ENCODE measurements around the gene UPK3A. TPM values are rescaled to one million over a fixed set of nuclear protein-coding genes. Genes with fewer than 3 reads are reported as not detected.

The UPK3A gene
- total and polyA plus RNA-seq, 2 of the 13 experiments (the other 11 are each of a cell fraction or from before 2014, with no cell fraction given), result 10.5 to 13.8 TPM

- H3K4me3 ChIP-seq (replicated peaks in 1 of 3; ENCODE audit: insufficient read depth in 1 of 3, low read depth in 2 of 3, low read length in 3 of 3), result peak overlapping the region; percentile 39 to 58 (median 49)
- ChIA-PET POLR2A (interaction anchor here (1.1 to 2.0 kb wide), 3 partner anchors 11 to 85 kb away, joined by 3 to 13 read pairs (median 9); no protein-coding TSS in a partner anchor), CTCF (ENCODE audit: low intra/inter-chr PET ratio, low total read pairs) (no interaction called here)
- no TSS peak for BruUV-seq (replicated peaks)
- 0 out of 2 replicates have a peak, but pooled peaks have one; percentile 15 for TF ChIP-seq RARA (CRISPR knock-in tag; IDR thresholded peaks at IDR 0.05)
- TF ChIP-seq ZNF589 (CRISPR knock-in tag; conservative IDR thresholded peaks at IDR 0.05), result no peak
- no peak for TF ChIP-seq GTF2F1 (IDR thresholded peaks at IDR 0.05; ENCODE audit: low read length)
- no peak for TF ChIP-seq GABPA (IDR thresholded peaks at IDR 0.05; ENCODE audit: low read depth, low read length)
- TF ChIP-seq GABPA (CRISPR knock-in tag; IDR thresholded peaks at IDR 0.05; ENCODE audit: low read depth), result peak; percentile 41; the same call in 1 of the 2 replicates
- TF ChIP-seq GABPB1 (CRISPR knock-in tag; IDR thresholded peaks at IDR 0.05), result no peak
- TF ChIP-seq SAP130 (CRISPR knock-in tag; IDR thresholded peaks at IDR 0.05; ENCODE audit: low read depth), result peak; percentile 23; the same call in 1 of the 2 replicates
- TF ChIP-seq RFXAP (CRISPR knock-in tag; IDR thresholded peaks at IDR 0.05; ENCODE audit: borderline replicate concordance), result no peak
- TF ChIP-seq ZSCAN29 (CRISPR knock-in tag; conservative IDR thresholded peaks at IDR 0.05), result 0 out of 2 replicates have a peak, but pooled peaks have one; percentile 4
- H3K27ac ChIP-seq (ENCODE audit: extremely low read length, insufficient read depth, low read length), result peak overlapping the region; percentile 89
- DNase-seq (ENCODE audit: low spot score) (no peak), FAIRE-seq (no peak), ATAC-seq (no peak)
- H4K20me1 ChIP-seq (ENCODE audit: insufficient read depth, low read length), result no peaks in the 10 kb centered on the region
- no peaks in the 10 kb centered on the region for H3K27me3 ChIP-seq (ENCODE audit: control insufficient read depth in 1 of 2, insufficient read depth in 2 of 2, low read length in 2 of 2)
- intact Hi-C loops (cut with micrococcal nuclease; ENCODE audit: unreplicated experiment), result no loop called here
- H3K9ac ChIP-seq (ENCODE audit: insufficient read depth, low read depth, low read length), result peak overlapping the region; percentile 70
- H3K4me1 ChIP-seq (ENCODE audit: insufficient read depth, low read length), result peaks cover 84% of the 10 kb centered on the region
- H3K4me2 ChIP-seq (ENCODE audit: low read depth, low read length), result peak overlapping the region; percentile 95
- H2AFZ ChIP-seq (ENCODE audit: low read length), result peak overlapping the region; percentile 59
- WGBS (ENCODE audit: low lambda C conversion rate), result 41% methylated on average over 3 of the region's 4 CpGs
- in situ Hi-C loops (cut with HindIII; ENCODE audit: extremely low pct_ligation_motif_present, low pct_unique_long_range_greater_than_20kb), result loop anchor here (10.0 kb wide), 1 partner anchor 80 kb away; the partner anchor contains the start of gene NUP50
- peaks cover 3% of the 10 kb centered on the region for H3K79me2 ChIP-seq (ENCODE audit: insufficient read depth, low read length)
- H3K36me3 ChIP-seq (replicated peaks in 1 of 2; ENCODE audit: control insufficient read depth in 1 of 2, insufficient read depth in 2 of 2, low read length in 2 of 2), result no peaks in the 10 kb centered on the region
- no peaks in the 10 kb centered on the region for H3K9me3 ChIP-seq (ENCODE audit: low read length)
Observed at GRCh38 chr22:45244916-45245315, 39.8 kb upstream of the UPK3A start.
